ENCODE results near the gene APPBP2. TPM values are rescaled to one million over a fixed set of nuclear protein-coding genes. Genes with fewer than 3 reads are reported as not detected.
A peak's percentile ranks its signal among the peaks of the same experiment; 100 is the strongest.
"Not testable (repeated sequence)": the region's sequence is repeated elsewhere in the genome, so short reads cannot be mapped to it uniquely, and the experiment has no call there.

APPBP2 gene
- total RNA-seq, 1 donor from 2014 or later = 64.5 TPM

GRCh38 chr17:60435244-60436167 is 90.5 kb downstream of the APPBP2 start:
- peak; percentile 77 for DNase-seq (ENCODE audit: low read depth)

- not testable (repeated sequence) for DNase-seq (ENCODE audit: low read depth)
Observed at GRCh38 chr17:60433021-60433997, 92.7 kb downstream of the APPBP2 start.

- not testable (repeated sequence) for DNase-seq (ENCODE audit: low read depth)
Observed at GRCh38 chr17:60430561-60430960, 95.5 kb downstream of the APPBP2 start.

- not testable (repeated sequence) for DNase-seq (ENCODE audit: low read depth)
Observed at GRCh38 chr17:60428491-60428890, 97.6 kb downstream of the APPBP2 start.

GRCh38 chr17:60426596-60426995 is 99.4 kb downstream of the APPBP2 start:
- DNase-seq (ENCODE audit: low read depth) = no peak

GRCh38 chr17:60425626-60426025 is 100.4 kb downstream of the APPBP2 start:
- DNase-seq (ENCODE audit: low read depth) = no peak

GRCh38 chr17:60423865-60424264 is 102.2 kb downstream of the APPBP2 start:
- no peak for DNase-seq (ENCODE audit: low read depth)

- no peak for DNase-seq (ENCODE audit: low read depth)
Observed at GRCh38 chr17:60422162-60422665, 103.8 kb downstream of the APPBP2 start, which contains the start of gene CHCT1. CHCT1 (plus strand) TSS chr17:60422489; CDS start chr17:60422593, 104 bp downstream.

- peak; percentile 14 for DNase-seq (ENCODE audit: low read depth)
Observed at GRCh38 chr17:60421273-60422161, 104.5 kb downstream of the APPBP2 start.

- not testable (repeated sequence) for DNase-seq (ENCODE audit: low read depth)
Observed at GRCh38 chr17:60419875-60420274, 106.2 kb downstream of the APPBP2 start.

GRCh38 chr17:60419003-60419402 is 107.0 kb downstream of the APPBP2 start:
- not testable (repeated sequence) for DNase-seq (ENCODE audit: low read depth)

GRCh38 chr17:60416368-60416925 is 109.6 kb downstream of the APPBP2 start:
- DNase-seq (ENCODE audit: low read depth) = peak; percentile 50

GRCh38 chr17:60415146-60415545 is 110.9 kb downstream of the APPBP2 start:
- DNase-seq (ENCODE audit: low read depth) = no peak

GRCh38 chr17:60412701-60413100 is 113.3 kb downstream of the APPBP2 start:
- DNase-seq (ENCODE audit: low read depth) = no peak

- no peak for DNase-seq (ENCODE audit: low read depth)
Observed at GRCh38 chr17:60410001-60410400, 116.0 kb downstream of the APPBP2 start.

GRCh38 chr17:60406887-60407286 is 119.2 kb downstream of the APPBP2 start:
- no peak for DNase-seq (ENCODE audit: low read depth)

- no peak for DNase-seq (ENCODE audit: low read depth)
Observed at GRCh38 chr17:60403962-60404361, 122.1 kb downstream of the APPBP2 start.

- DNase-seq (ENCODE audit: low read depth) = no peak
Observed at GRCh38 chr17:60403523-60403810, 122.6 kb downstream of the APPBP2 start.

- DNase-seq (ENCODE audit: low read depth) = no peak
Observed at GRCh38 chr17:60401819-60402218, 124.2 kb downstream of the APPBP2 start.

GRCh38 chr17:60398227-60398959 is 127.6 kb downstream of the APPBP2 start:
- DNase-seq (ENCODE audit: low read depth) = no peak

Measured in renal cortical epithelial cell (primary cell).